CD4-positive, CD25-positive, alpha-beta regulatory T cell (primary cell): ENCODE data around the gene AFM. TPM values are rescaled to one million over a fixed set of nuclear protein-coding genes. Genes with fewer than 3 reads are reported as not detected.
A peak's percentile ranks its signal among the peaks of the same experiment; 100 is the strongest.

Source experiments
- ATAC-seq, 2 donors: fragments of 150-1000 bp; cut with Tn5 transposase; one replicate each; pipeline ENCODE4 v1.10.0; 2021; ENCODE audit warnings: low read depth in 2 of 2, moderate number of reproducible peaks in 2 of 2, moderate library complexity in 1 of 2
- DNase-seq, 3 donors: peaks; one replicate each; pipeline versions ENCODE4 v3.0.0 to v3.0.0-alpha.2; 2012 to 2022; ENCODE audit warnings: mixed read lengths in 1 of 3
- H3K27ac ChIP-seq: one replicate; pipeline ENCODE4 v1.7.0; 2013; ENCODE audit warnings: mild to moderate bottlenecking, low read length; ENCODE audit not compliant: insufficient read depth, poor library complexity, severe bottlenecking
- H3K27me3 ChIP-seq: one replicate; pipeline ENCODE4 v1.7.0; 2013; ENCODE audit warnings: low read length; ENCODE audit not compliant: control insufficient read depth, insufficient read depth
- H3K36me3 ChIP-seq: one replicate; pipeline ENCODE4 v1.7.0; 2013; ENCODE audit warnings: mild to moderate bottlenecking, low read length, moderate library complexity; ENCODE audit not compliant: control insufficient read depth, insufficient read depth
- H3K4me1 ChIP-seq: 2 replicates; pipeline ENCODE4 v1.7.0; 2013; ENCODE audit warnings: mild to moderate bottlenecking, low read length; ENCODE audit not compliant: insufficient read depth, control insufficient read depth, poor library complexity, severe bottlenecking
- H3K4me3 ChIP-seq: one replicate; pipeline ENCODE4 v1.7.0; 2013; ENCODE audit warnings: low read depth, mild to moderate bottlenecking, low read length, moderate library complexity
- H3K9me3 ChIP-seq, 2 experiments: 1 replicate in 1 of 2; 2 replicates in 1 of 2; pipeline ENCODE4 v1.7.0; 2013; ENCODE audit warnings: low read length in 2 of 2, mild to moderate bottlenecking in 1 of 2, moderate library complexity in 1 of 2; ENCODE audit not compliant: control insufficient read depth in 2 of 2
- H3K27ac Mint-ChIP-seq, 3 donors: one replicate each; pipeline ENCODE4 v1.8.0; 2020 to 2022; ENCODE audit warnings: mild to moderate bottlenecking in 3 of 3, mixed read lengths in 3 of 3, moderate library complexity in 2 of 3
- H3K27me3 Mint-ChIP-seq: one replicate; pipeline ENCODE4 v1.8.0; 2022; ENCODE audit warnings: mild to moderate bottlenecking, mixed read lengths
- H3K36me3 Mint-ChIP-seq: one replicate; pipeline ENCODE4 v1.8.0; 2020; ENCODE audit warnings: mixed read lengths
- H3K4me1 Mint-ChIP-seq, 4 donors: one replicate each; pipeline ENCODE4 v1.8.0; 2020 to 2022; ENCODE audit warnings: mixed read lengths in 4 of 4, mild to moderate bottlenecking in 1 of 4
- H3K4me3 Mint-ChIP-seq, 4 donors: one replicate each; pipeline ENCODE4 v1.8.0; 2020 to 2022; ENCODE audit warnings: mild to moderate bottlenecking in 4 of 4, mixed read lengths in 4 of 4, moderate library complexity in 3 of 4
- H3K9me3 Mint-ChIP-seq, 7 donors: one replicate each; pipeline ENCODE4 v1.8.0; 2020 to 2022; ENCODE audit warnings: mixed read lengths in 7 of 7, mild to moderate bottlenecking in 3 of 7, moderate library complexity in 2 of 7
- polyA plus RNA-seq, 4 donors: library from polyadenylated mRNA; unstranded; fragments of 300-500 nt; fragmentation: Illumina TruSeq; gene quantifications; one replicate each; pipeline ENCODE4 v1.2.3, GENCODE V29; 2021
- total RNA-seq: library from RNA; stranded (reverse); gene quantifications from one replicate; pipeline ENCODE4 v1.2.3, GENCODE V29; 2022

The AFM gene, protein sequence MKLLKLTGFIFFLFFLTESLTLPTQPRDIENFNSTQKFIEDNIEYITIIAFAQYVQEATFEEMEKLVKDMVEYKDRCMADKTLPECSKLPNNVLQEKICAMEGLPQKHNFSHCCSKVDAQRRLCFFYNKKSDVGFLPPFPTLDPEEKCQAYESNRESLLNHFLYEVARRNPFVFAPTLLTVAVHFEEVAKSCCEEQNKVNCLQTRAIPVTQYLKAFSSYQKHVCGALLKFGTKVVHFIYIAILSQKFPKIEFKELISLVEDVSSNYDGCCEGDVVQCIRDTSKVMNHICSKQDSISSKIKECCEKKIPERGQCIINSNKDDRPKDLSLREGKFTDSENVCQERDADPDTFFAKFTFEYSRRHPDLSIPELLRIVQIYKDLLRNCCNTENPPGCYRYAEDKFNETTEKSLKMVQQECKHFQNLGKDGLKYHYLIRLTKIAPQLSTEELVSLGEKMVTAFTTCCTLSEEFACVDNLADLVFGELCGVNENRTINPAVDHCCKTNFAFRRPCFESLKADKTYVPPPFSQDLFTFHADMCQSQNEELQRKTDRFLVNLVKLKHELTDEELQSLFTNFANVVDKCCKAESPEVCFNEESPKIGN
- total RNA-seq: not detected
- polyA plus RNA-seq: not detected

DNA sequence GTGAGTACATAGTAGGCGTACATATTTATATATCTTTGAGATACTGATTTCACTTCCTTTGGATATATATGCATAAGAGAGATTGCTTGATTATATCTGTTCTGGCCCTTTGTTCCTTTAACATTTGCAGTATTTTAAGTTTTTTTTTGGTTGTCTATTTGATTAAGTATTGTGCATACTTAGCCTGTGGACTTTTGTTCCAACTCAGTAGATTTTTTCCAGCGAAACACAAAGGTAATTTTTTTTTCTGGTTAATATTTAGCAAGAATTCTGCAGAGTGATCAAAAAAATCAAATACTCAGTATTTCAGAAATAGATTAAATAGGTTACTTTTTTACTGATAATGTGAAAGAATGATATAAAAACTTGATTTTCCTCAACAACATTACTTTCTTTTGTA, at the start of gene AFM:
TSS of gene AFM (plus strand) at position 388 of the 400 bp plus-strand sequence. CDS start 31 bp downstream, outside the sequence.
- H3K27me3 ChIP-seq: no peaks in the 10 kb centered on the region
- no peak for ATAC-seq
- no peaks in the 10 kb centered on the region for H3K36me3 Mint-ChIP-seq
- no peaks in the 10 kb centered on the region for H3K4me1 ChIP-seq
- H3K36me3 ChIP-seq: no peaks in the 10 kb centered on the region
- no peak for DNase-seq
- no peaks in the 10 kb centered on the region for H3K9me3 ChIP-seq
- H3K9me3 Mint-ChIP-seq: peaks cover 0 to 2% (median 0%) of the 10 kb centered on the region in 7 donors
- peak within 1 kb of the TSS in 1 of 4 donors; percentile 73 for H3K4me3 Mint-ChIP-seq
- H3K27ac Mint-ChIP-seq: no peak within 1 kb of the TSS
- no peak within 1 kb of the TSS for H3K27ac ChIP-seq
- H3K4me1 Mint-ChIP-seq: no peaks in the 10 kb centered on the region
- no peak within 1 kb of the TSS for H3K4me3 ChIP-seq
- H3K27me3 Mint-ChIP-seq: no peaks in the 10 kb centered on the region

DNA sequence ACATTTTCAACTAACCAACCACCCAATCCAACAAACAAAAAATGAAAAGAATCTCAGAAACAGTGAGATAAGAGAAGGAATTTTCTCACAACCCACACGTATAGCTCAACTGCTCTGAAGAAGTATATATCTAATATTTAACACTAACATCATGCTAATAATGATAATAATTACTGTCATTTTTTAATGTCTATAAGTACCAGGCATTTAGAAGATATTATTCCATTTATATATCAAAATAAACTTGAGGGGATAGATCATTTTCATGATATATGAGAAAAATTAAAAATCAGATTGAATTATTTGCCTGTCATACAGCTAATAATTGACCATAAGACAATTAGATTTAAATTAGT, 49.8 kb upstream of the AFM start:
- no peaks in the 10 kb centered on the region for H3K36me3 Mint-ChIP-seq
- H3K9me3 Mint-ChIP-seq: peaks cover 0 to 1% (median 0%) of the 10 kb centered on the region in 7 donors
- H3K27me3 Mint-ChIP-seq: peaks cover 4% of the 10 kb centered on the region
- Histone ChIP-seq H3K27me3 (no peaks in the 10 kb centered on the region), H3K36me3 (no peaks in the 10 kb centered on the region), H3K4me3 (no peak overlapping the region), H3K4me1 (no peaks in the 10 kb centered on the region), H3K27ac (no peak overlapping the region), H3K9me3 (no peaks in the 10 kb centered on the region)
- DNase-seq (no peak), ATAC-seq (no peak)
- no peak overlapping the region for H3K27ac Mint-ChIP-seq
- no peak overlapping the region for H3K4me3 Mint-ChIP-seq
- H3K4me1 Mint-ChIP-seq: no peaks in the 10 kb centered on the region

DNA sequence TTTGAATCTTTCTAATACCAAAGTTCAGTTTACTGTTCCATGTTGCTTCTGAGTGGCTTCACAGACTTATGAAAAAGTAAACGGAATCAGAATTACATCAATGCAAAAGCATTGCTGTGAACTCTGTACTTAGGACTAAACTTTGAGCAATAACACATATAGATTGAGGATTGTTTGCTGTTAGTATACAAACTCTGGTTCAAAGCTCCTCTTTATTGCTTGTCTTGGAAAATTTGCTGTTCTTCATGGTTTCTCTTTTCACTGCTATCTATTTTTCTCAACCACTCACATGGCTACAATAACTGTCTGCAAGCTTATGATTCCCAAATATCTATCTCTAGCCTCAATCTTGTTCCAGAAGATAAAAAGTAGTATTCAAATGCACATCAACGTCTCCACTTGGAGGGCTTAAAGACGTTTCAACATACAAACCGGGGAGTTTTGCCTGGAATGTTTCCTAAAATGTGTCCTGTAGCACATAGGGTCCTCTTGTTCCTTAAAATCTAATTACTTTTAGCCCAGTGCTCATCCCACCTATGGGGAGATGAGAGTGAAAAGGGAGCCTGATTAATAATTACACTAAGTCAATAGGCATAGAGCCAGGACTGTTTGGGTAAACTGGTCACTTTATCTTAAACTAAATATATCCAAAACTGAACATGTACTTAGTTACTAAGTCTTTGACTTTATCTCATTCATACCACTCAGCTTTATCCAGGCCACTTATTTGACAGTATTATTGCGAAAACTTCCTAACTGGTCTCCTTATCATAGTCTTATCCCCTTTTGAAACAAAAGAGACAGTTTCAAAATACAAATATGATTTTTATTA, 49.2 kb upstream of the AFM start:
- no peak overlapping the region for H3K4me3 Mint-ChIP-seq
- ATAC-seq: no peak
- peaks cover 0 to 1% (median 0%) of the 10 kb centered on the region in 7 donors for H3K9me3 Mint-ChIP-seq
- no peak overlapping the region for H3K4me3 ChIP-seq
- no peaks in the 10 kb centered on the region for H3K36me3 ChIP-seq
- H3K27me3 ChIP-seq: no peaks in the 10 kb centered on the region
- H3K4me1 ChIP-seq: no peaks in the 10 kb centered on the region
- H3K4me1 Mint-ChIP-seq: no peaks in the 10 kb centered on the region
- no peaks in the 10 kb centered on the region for H3K36me3 Mint-ChIP-seq
- no peak overlapping the region for H3K27ac ChIP-seq
- H3K9me3 ChIP-seq: no peaks in the 10 kb centered on the region
- peaks cover 4% of the 10 kb centered on the region for H3K27me3 Mint-ChIP-seq
- no peak overlapping the region for H3K27ac Mint-ChIP-seq
- no peak for DNase-seq

DNA sequence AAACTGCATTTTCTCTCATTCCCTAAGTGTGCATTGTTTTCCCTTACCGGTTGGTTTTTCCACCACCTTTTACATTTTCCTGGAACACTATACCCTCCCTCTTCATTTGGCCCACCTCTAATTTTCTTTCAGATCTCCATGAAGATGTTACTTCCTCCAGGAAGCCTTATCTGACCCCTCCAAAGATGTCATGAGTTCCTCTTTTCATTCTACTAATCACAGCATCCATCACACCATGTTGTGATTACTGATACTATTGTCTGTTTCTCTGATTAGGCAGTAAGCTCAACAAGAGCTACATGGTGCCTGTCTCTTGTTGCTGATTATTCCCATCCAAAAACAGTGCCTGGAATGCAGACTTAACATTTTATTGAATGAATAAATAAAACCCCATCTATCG, 48.4 kb upstream of the AFM start:
- Mint-ChIP-seq H3K4me3 (no peak overlapping the region), H3K9me3 (peaks cover 0 to 1% (median 0%) of the 10 kb centered on the region in 7 donors), H3K27me3 (peaks cover under 1% of the 10 kb centered on the region), H3K36me3 (no peaks in the 10 kb centered on the region), H3K27ac (no peak overlapping the region), H3K4me1 (no peaks in the 10 kb centered on the region)
- Histone ChIP-seq H3K27ac (no peak overlapping the region), H3K9me3 (no peaks in the 10 kb centered on the region), H3K27me3 (no peaks in the 10 kb centered on the region), H3K4me3 (no peak overlapping the region), H3K36me3 (no peaks in the 10 kb centered on the region), H3K4me1 (no peaks in the 10 kb centered on the region)
- ATAC-seq: no peak
- DNase-seq: no peak

DNA sequence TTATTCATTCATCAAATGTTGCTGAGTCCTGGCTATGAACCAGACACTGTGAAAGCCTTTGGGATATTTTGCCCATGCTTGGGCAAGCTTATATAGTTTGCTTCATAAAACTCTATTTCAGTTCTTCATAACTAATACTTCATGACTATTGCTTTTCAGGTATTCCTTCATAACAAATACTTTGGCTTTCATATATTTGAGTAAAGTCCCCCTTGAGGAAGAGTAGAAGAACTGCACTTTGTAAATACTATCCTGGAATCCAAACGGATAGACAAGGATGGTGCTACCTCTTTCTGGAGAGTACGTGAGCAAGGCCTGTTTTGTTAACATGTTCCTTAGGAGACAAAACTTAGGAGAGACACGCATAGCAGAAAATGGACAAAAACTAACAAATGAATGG, 47.2 kb upstream of the AFM start:
- Mint-ChIP-seq H3K4me3 (no peak overlapping the region), H3K36me3 (no peaks in the 10 kb centered on the region)

DNA sequence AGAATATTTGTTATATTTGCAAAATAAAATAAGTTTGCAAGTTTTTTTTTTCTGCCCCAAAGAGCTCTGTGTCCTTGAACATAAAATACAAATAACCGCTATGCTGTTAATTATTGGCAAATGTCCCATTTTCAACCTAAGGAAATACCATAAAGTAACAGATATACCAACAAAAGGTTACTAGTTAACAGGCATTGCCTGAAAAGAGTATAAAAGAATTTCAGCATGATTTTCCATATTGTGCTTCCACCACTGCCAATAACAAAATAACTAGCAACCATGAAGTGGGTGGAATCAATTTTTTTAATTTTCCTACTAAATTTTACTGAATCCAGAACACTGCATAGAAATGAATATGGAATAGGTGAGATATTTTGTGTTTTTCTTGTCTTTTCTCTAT, 45.6 kb upstream of the AFM start, which contains the start of gene AFP:
TSS of gene AFP (plus strand) at position 238 of the 400 bp plus-strand sequence. CDS start at position 280, 42 bp downstream.
- H3K36me3 ChIP-seq: no peaks in the 10 kb centered on the region
- no peaks in the 10 kb centered on the region for H3K9me3 ChIP-seq
- ATAC-seq (no peak), DNase-seq (no peak)
- H3K4me1 ChIP-seq: no peaks in the 10 kb centered on the region
- Mint-ChIP-seq H3K4me1 (no peaks in the 10 kb centered on the region), H3K4me3 (no peak within 1 kb of the TSS), H3K27ac (no peak within 1 kb of the TSS), H3K27me3 (no peaks in the 10 kb centered on the region), H3K9me3 (no peaks in the 10 kb centered on the region), H3K36me3 (no peaks in the 10 kb centered on the region)
- H3K4me3 ChIP-seq: no peak within 1 kb of the TSS
- no peaks in the 10 kb centered on the region for H3K27me3 ChIP-seq
- no peak within 1 kb of the TSS for H3K27ac ChIP-seq

More for the DNA sequence above, 47.2 kb upstream of the AFM start:
- no peak overlapping the region for H3K4me3 ChIP-seq
- ATAC-seq (no peak), DNase-seq (peak in 1 of 3 donors; percentile 0)
- no peaks in the 10 kb centered on the region for H3K27me3 ChIP-seq
- H3K4me1 ChIP-seq: no peaks in the 10 kb centered on the region
- no peak overlapping the region for H3K27ac ChIP-seq
- Mint-ChIP-seq H3K9me3 (peaks cover 0 to 1% (median 0%) of the 10 kb centered on the region in 7 donors), H3K4me1 (no peaks in the 10 kb centered on the region), H3K27ac (no peak overlapping the region), H3K27me3 (no peaks in the 10 kb centered on the region)
- H3K36me3 ChIP-seq: no peaks in the 10 kb centered on the region
- no peaks in the 10 kb centered on the region for H3K9me3 ChIP-seq

DNA sequence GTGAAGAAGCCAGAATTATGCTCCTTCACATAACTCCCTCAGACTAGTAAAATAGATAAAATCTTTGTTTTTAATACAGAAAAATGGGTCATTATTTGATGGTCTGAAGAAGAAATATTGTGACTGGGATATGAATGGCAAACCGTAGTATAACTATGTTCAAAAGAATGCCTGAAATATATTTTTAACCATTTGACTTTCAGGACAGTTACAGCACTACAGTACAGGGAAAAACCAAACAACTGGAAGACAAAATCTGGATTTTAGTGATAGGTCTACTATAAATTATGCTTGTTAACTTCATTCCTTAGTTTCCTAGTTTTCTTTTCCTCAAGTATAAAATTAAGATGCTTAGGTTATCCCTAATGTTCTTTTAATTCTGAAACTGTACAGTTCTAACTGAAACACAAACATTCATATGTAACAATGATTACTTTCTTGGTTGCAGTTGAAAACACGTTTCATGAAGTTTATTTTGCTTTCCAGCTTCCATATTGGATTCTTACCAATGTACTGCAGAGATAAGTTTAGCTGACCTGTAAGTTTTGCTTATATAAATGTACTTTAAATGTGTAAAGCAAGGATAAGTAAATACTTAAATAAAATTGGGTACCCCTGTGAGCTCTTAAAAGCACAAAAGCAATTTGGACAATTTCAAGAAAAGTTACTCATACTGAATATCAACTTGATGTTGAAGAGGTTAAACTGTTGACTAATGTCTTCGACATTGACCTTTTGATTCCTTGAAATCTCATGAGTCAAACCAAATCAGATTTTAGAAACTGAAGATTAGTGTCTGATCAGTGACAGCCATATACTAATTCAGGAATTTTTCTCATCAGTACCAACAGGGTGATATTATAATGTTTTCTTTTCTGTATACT, 44.6 kb upstream of the AFM start:
- H3K9me3 Mint-ChIP-seq: peaks cover 0 to 2% (median 0%) of the 10 kb centered on the region in 7 donors
- H3K4me3 Mint-ChIP-seq: no peak overlapping the region
- no peak overlapping the region for H3K27ac ChIP-seq
- H3K4me1 ChIP-seq: no peaks in the 10 kb centered on the region
- H3K4me1 Mint-ChIP-seq: no peaks in the 10 kb centered on the region
- H3K27ac Mint-ChIP-seq: no peak overlapping the region
- ATAC-seq (no peak), DNase-seq (no peak)
- H3K4me3 ChIP-seq: no peak overlapping the region
- H3K9me3 ChIP-seq: no peaks in the 10 kb centered on the region
- H3K27me3 ChIP-seq: no peaks in the 10 kb centered on the region
- H3K36me3 Mint-ChIP-seq: no peaks in the 10 kb centered on the region
- no peaks in the 10 kb centered on the region for H3K36me3 ChIP-seq
- H3K27me3 Mint-ChIP-seq: no peaks in the 10 kb centered on the region
